ENCODE data around the gene CPPED1. TPM values are rescaled to one million over a fixed set of nuclear protein-coding genes. Genes with fewer than 3 reads are reported as not detected.

Gene CPPED1
- total RNA-seq, 4 donors from 2014 or later: 10.6 to 21.7 (median 16.7) TPM

DNA sequence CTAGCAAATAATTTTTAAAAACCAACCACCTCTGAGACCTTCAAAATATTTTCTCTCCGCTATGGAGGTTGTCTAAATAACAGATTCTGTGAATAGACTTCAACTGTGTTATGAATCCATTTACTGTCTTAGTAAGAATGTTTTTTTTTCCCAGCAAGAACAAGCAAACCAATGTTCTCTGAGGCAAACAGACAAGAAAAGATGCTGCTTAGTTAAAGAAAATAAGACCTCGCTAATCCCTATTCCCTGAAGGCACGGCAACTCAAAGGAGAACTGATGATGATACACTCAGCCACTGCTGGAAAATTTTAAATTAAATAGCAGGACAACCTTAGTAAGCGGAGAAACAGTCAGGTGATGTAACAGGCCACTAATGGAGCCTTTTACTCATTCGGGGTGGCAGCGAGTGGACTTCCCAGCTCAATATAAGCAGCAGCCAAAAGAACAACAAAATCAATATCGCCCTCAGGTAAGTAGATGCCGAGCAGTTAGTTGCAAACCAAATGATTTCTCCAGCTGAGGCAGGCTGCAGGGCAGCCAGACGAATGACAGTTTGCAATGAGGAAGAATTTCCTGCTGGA, 81.8 kb downstream of the CPPED1 start:
- no peaks in the 10 kb centered on the region for H3K9me3 ChIP-seq
- no peak overlapping the region for H3K27ac ChIP-seq (replicated peaks in 1 of 4)
- intact Hi-C loops (cut with DNase I): no loop called here
- no peak for TF ChIP-seq EP300 (IDR thresholded peaks at IDR 0.05)
- no peak for DNase-seq (ENCODE audit: extremely low spot score)
- no peaks in the 10 kb centered on the region for H3K27me3 ChIP-seq
- 85% methylated on average over 9 of the region's 9 CpGs for WGBS
- H3K4me1 ChIP-seq: no peaks in the 10 kb centered on the region
- H3K4me3 ChIP-seq: no peak overlapping the region
- H3K36me3 ChIP-seq: peaks cover 0 to 3% (median 1%) of the 10 kb centered on the region in 4 donors

DNA sequence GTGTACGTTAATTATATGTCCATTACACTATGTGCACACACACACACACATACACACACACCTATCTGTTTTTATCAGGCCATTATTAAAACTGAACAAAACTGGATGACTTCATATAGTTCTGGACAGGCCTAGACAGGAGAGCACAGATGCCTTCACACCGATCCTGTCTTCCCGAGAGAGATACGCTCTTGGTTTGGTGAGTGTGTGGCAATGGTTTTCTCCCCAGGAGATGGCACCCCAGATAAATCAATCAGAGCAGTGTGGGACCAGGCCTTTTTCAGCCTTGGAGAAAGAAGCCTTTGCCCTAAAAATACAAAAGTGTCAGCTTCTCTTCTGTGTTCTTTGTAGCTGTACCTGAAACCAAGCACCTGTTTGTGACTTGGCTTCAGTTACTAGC, 83.7 kb downstream of the CPPED1 start:
- WGBS: 93% methylated on average over 4 of the region's 4 CpGs
- intact Hi-C loops (cut with DNase I): no loop called here

DNA sequence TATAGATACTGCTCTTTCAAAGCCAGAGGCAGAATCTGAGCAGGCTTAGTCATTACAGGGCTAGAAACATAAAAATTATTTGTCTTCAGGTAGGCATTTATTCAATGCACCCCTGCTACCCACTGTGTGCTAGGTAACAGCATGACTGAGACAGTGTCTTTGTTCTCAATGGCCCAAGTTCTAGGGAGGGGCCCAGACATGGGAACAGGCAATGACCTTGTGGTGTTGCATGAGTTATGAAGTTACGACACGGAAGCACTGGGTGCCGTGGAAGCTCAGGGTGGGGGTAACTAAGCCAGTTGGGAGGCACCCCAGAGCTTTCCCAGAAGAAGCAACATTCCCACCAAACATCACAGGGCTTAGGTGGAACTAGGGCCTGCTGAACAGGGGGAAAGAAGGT, 87.0 kb downstream of the CPPED1 start:
- H3K27ac ChIP-seq (replicated peaks in 1 of 4): no peak overlapping the region
- H3K9me3 ChIP-seq: peaks cover 0 to 9% (median 0%) of the 10 kb centered on the region in 4 donors
- no peak overlapping the region for H3K4me3 ChIP-seq
- no peak for DNase-seq (ENCODE audit: extremely low spot score)
- H3K27me3 ChIP-seq: no peaks in the 10 kb centered on the region
- no peak for TF ChIP-seq EP300 (IDR thresholded peaks at IDR 0.05)
- no peak for TF ChIP-seq POLR2AphosphoS5 (IDR thresholded peaks at IDR 0.05)
- TF ChIP-seq, protein P1, sequence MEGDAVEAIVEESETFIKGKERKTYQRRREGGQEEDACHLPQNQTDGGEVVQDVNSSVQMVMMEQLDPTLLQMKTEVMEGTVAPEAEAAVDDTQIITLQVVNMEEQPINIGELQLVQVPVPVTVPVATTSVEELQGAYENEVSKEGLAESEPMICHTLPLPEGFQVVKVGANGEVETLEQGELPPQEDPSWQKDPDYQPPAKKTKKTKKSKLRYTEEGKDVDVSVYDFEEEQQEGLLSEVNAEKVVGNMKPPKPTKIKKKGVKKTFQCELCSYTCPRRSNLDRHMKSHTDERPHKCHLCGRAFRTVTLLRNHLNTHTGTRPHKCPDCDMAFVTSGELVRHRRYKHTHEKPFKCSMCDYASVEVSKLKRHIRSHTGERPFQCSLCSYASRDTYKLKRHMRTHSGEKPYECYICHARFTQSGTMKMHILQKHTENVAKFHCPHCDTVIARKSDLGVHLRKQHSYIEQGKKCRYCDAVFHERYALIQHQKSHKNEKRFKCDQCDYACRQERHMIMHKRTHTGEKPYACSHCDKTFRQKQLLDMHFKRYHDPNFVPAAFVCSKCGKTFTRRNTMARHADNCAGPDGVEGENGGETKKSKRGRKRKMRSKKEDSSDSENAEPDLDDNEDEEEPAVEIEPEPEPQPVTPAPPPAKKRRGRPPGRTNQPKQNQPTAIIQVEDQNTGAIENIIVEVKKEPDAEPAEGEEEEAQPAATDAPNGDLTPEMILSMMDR (IDR thresholded peaks at IDR 0.05): no peak
- no peak for TF ChIP-seq POLR2A (IDR thresholded peaks at IDR 0.05; ENCODE audit: low read depth)
- 82% methylated on average over 3 of the region's 3 CpGs for WGBS
- intact Hi-C loops (cut with DNase I): no loop called here
- H3K36me3 ChIP-seq: peaks cover 0 to 4% (median 0%) of the 10 kb centered on the region in 4 donors
- H3K4me1 ChIP-seq: no peaks in the 10 kb centered on the region

More for the DNA sequence above, 83.7 kb downstream of the CPPED1 start:
- Histone ChIP-seq H3K4me1 (no peaks in the 10 kb centered on the region), H3K9me3 (peaks cover 0 to under 1% (median 0%) of the 10 kb centered on the region in 4 donors), H3K4me3 (no peak overlapping the region), H3K36me3 (peaks cover 0 to 3% (median 1%) of the 10 kb centered on the region in 4 donors), H3K27me3 (no peaks in the 10 kb centered on the region), H3K27ac (replicated peaks in 1 of 4) (no peak overlapping the region)
- DNase-seq (ENCODE audit: extremely low spot score): no peak
- TF ChIP-seq, protein P1 (IDR thresholded peaks at IDR 0.05): no peak
- no peak for TF ChIP-seq POLR2AphosphoS5 (IDR thresholded peaks at IDR 0.05)
- TF ChIP-seq POLR2A (IDR thresholded peaks at IDR 0.05; ENCODE audit: low read depth): no peak

DNA sequence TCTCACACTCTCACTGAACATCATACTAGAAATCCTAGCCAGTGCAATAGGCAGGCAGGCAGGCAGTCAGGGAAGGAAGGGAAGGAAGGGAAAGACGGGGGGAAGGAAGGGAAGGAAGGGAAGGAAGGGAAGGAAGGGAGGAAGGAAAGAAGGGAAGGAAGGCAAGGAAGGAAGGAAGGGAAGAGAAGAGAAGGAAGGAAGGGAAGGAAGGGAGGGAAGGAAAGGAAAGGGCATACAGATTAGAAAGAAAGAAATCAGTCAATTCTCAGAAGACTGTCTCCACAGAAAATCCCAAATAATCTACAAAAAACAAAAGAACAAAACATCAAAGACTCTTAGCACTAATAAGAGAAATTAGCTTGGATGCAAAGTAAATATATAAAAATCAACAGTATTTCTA, 93.9 kb downstream of the CPPED1 start:
- WGBS: 57% methylated on average over 1 of the region's 1 CpG
- Histone ChIP-seq H3K27ac (replicated peaks in 1 of 4) (no peak overlapping the region), H3K9me3 (peaks cover 0 to 10% (median 0%) of the 10 kb centered on the region in 4 donors), H3K4me1 (no peaks in the 10 kb centered on the region), H3K27me3 (no peaks in the 10 kb centered on the region), H3K36me3 (peaks cover 0 to 5% (median under 1%) of the 10 kb centered on the region in 4 donors), H3K4me3 (no peak overlapping the region)
- intact Hi-C loops (cut with DNase I): no loop called here
- DNase-seq (ENCODE audit: extremely low spot score): no peak
- TF ChIP-seq POLR2A (IDR thresholded peaks at IDR 0.05; ENCODE audit: low read depth): no peak
- TF ChIP-seq EP300 (IDR thresholded peaks at IDR 0.05): no peak
- TF ChIP-seq POLR2AphosphoS5 (IDR thresholded peaks at IDR 0.05): no peak
- TF ChIP-seq, protein P1 (IDR thresholded peaks at IDR 0.05): no peak

DNA sequence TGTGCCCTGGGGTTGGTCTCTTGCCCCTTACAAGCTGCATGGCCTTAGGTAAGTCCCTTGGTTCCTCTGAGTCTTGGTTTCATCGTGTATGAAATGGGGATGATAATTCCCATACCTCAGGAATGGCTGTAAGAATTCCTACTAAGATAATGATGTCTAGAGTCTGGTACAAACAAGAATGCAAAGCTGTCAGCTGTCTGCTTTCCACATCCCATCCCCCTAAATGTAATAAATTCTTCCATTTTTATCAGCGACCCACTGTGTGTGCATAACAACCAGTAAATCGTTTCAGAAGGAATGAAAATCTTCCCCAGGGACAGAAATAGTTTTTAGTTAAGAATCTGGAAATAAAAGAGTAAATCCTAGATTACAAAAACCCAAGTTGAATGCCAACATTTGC, 95.4 kb downstream of the CPPED1 start:
- Histone ChIP-seq H3K9me3 (peaks cover 0 to 8% (median 0%) of the 10 kb centered on the region in 4 donors), H3K27me3 (no peaks in the 10 kb centered on the region), H3K4me3 (no peak overlapping the region), H3K4me1 (no peaks in the 10 kb centered on the region), H3K27ac (replicated peaks in 1 of 4) (no peak overlapping the region), H3K36me3 (peaks cover 0 to 14% (median 8%) of the 10 kb centered on the region in 4 donors)
- TF ChIP-seq EP300 (IDR thresholded peaks at IDR 0.05) (no peak), POLR2AphosphoS5 (IDR thresholded peaks at IDR 0.05) (no peak), POLR2A (IDR thresholded peaks at IDR 0.05; ENCODE audit: low read depth) (no peak)
- TF ChIP-seq, protein P1 (IDR thresholded peaks at IDR 0.05): no peak
- intact Hi-C loops (cut with DNase I): no loop called here
- DNase-seq (ENCODE audit: extremely low spot score): no peak
- 86% methylated on average over 3 of the region's 3 CpGs for WGBS
